Peyer's patch (tissue), 4 donors: ENCODE results near the gene ARHGAP1. TPM values are rescaled to one million over a fixed set of nuclear protein-coding genes. Genes with fewer than 3 reads are reported as not detected.
A peak's percentile ranks its signal among the peaks of the same experiment; 100 is the strongest.

Experiments
- DNase-seq, 3 donors: peaks; one replicate each; pipeline ENCODE4 v3.0.0-alpha.2; 2017 to 2019
- H3K27ac ChIP-seq, 4 donors: fragments of 200-600 bp; sonication (generic); one replicate each; pipeline ENCODE4 v1.5.1; 2016 to 2019
- H3K27me3 ChIP-seq, 2 donors: fragments of 200-600 bp; sonication (generic); one replicate each; pipeline ENCODE4 v1.5.1; 2019
- H3K36me3 ChIP-seq, 3 donors: fragments of 200-600 bp; sonication (generic); one replicate each; pipeline ENCODE4 v1.5.1; 2016 to 2019
- H3K4me1 ChIP-seq, 4 donors: fragments of 200-600 bp; sonication (generic); one replicate each; pipeline ENCODE4 v1.5.1; 2016 to 2019
- H3K4me3 ChIP-seq, 4 donors: fragments of 200-600 bp; sonication (generic); 1 replicate in 3 of 4; 2 replicates in 1 of 4; pipeline ENCODE4 v1.5.1; 2016 to 2019; ENCODE audit warnings: mild to moderate bottlenecking in 1 of 4
- H3K9me3 ChIP-seq, 4 donors: fragments of 200-600 bp; sonication (generic); one replicate each; pipeline ENCODE4 v1.5.1; 2016 to 2019; ENCODE audit warnings: mild to moderate bottlenecking in 1 of 4
- CTCF ChIP-seq, 6 experiments: fragments of 450-650 bp in 4 of 6; fragments of 200-600 bp in 2 of 6; sonication (generic) in 1 of 6; IDR thresholded peaks; one replicate each; pipeline ENCODE4 v1.5.1; 2017 to 2019; ENCODE audit warnings: antibody characterized with exemption in 6 of 6, mild to moderate bottlenecking in 3 of 6, moderate library complexity in 1 of 6
- POLR2A ChIP-seq, 2 donors: fragments of 450-650 bp; IDR thresholded peaks; one replicate each; pipeline ENCODE4 v1.5.1; 2017; ENCODE audit warnings: antibody characterized with exemption in 2 of 2, mild to moderate bottlenecking in 2 of 2, moderate library complexity in 2 of 2
- total RNA-seq, 4 donors: library from RNA; depleted of rRNA; stranded (reverse); fragments of >200 nt; gene quantifications; one replicate each; pipeline ENCODE4 v1.1.0, GENCODE V29; 2016

Gene ARHGAP1
- total RNA-seq, 4 donors from 2014 or later = 52.0 to 85.8 (median 62.7) TPM

- H3K36me3 ChIP-seq = peaks cover 0 to 49% (median 0%) of the 10 kb centered on the region in 3 donors
- TF ChIP-seq POLR2A (IDR thresholded peaks at IDR 0.05) (no peak), CTCF (IDR thresholded peaks at IDR 0.05) (no peak)
- H3K27ac ChIP-seq = no peak overlapping the region
- no peak overlapping the region for H3K4me3 ChIP-seq
- no peak for DNase-seq
- H3K27me3 ChIP-seq = no peaks in the 10 kb centered on the region
- H3K4me1 ChIP-seq = peaks cover 0 to 7% (median 0%) of the 10 kb centered on the region in 4 donors
- H3K9me3 ChIP-seq = no peaks in the 10 kb centered on the region
Measured at GRCh38 chr11:46706886-46707285, 6.5 kb upstream of the ARHGAP1 start.

GRCh38 chr11:46705070-46705688, 4.8 kb upstream of the ARHGAP1 start:
- peaks cover 0 to 13% (median 3%) of the 10 kb centered on the region in 4 donors for H3K4me1 ChIP-seq
- no peak overlapping the region for H3K27ac ChIP-seq
- peaks cover 0 to 49% (median 0%) of the 10 kb centered on the region in 3 donors for H3K36me3 ChIP-seq
- H3K4me3 ChIP-seq = no peak overlapping the region
- DNase-seq = no peak
- TF ChIP-seq POLR2A (IDR thresholded peaks at IDR 0.05) (no peak), CTCF (IDR thresholded peaks at IDR 0.05) (no peak)
- H3K27me3 ChIP-seq = no peaks in the 10 kb centered on the region
- H3K9me3 ChIP-seq = no peaks in the 10 kb centered on the region

GRCh38 chr11:46701078-46701654, 747 bp upstream of the ARHGAP1 start:
- no peak for DNase-seq
- TF ChIP-seq POLR2A (IDR thresholded peaks at IDR 0.05) (no peak), CTCF (IDR thresholded peaks at IDR 0.05) (no peak)
- H3K36me3 ChIP-seq = peaks cover 0 to 44% (median 0%) of the 10 kb centered on the region in 3 donors

GRCh38 chr11:46698597-46698996, 1.8 kb downstream of the ARHGAP1 start:
- Histone ChIP-seq H3K27ac (no peak overlapping the region), H3K9me3 (no peaks in the 10 kb centered on the region), H3K36me3 (peaks cover 0 to 44% (median 0%) of the 10 kb centered on the region in 3 donors), H3K4me3 (no peak overlapping the region), H3K27me3 (no peaks in the 10 kb centered on the region), H3K4me1 (peaks cover 0 to 47% (median 4%) of the 10 kb centered on the region in 4 donors)
- no peak for DNase-seq
- TF ChIP-seq POLR2A (IDR thresholded peaks at IDR 0.05) (no peak), CTCF (IDR thresholded peaks at IDR 0.05) (no peak)

More at GRCh38 chr11:46701078-46701654, 747 bp upstream of the ARHGAP1 start:
- Histone ChIP-seq H3K4me3 (peak overlapping the region; percentile 74 to 96 (median 82)), H3K9me3 (no peaks in the 10 kb centered on the region), H3K4me1 (peaks cover 0 to 43% (median 4%) of the 10 kb centered on the region in 4 donors), H3K27ac (peak overlapping the region; percentile 79 to 93 (median 84)), H3K27me3 (no peaks in the 10 kb centered on the region)

- TF ChIP-seq POLR2A (IDR thresholded peaks at IDR 0.05) = no peak
- no peak for TF ChIP-seq CTCF (IDR thresholded peaks at IDR 0.05)
- peaks cover 0 to 42% (median 0%) of the 10 kb centered on the region in 3 donors for H3K36me3 ChIP-seq
- peak overlapping the region in 1 of 4 donors; percentile 27 for H3K27ac ChIP-seq
- no peaks in the 10 kb centered on the region for H3K9me3 ChIP-seq
- DNase-seq = no peak
- no peaks in the 10 kb centered on the region for H3K27me3 ChIP-seq
- no peak overlapping the region for H3K4me3 ChIP-seq
- peaks cover 0 to 47% (median 4%) of the 10 kb centered on the region in 4 donors for H3K4me1 ChIP-seq
Measured at GRCh38 chr11:46697723-46698122, 2.7 kb downstream of the ARHGAP1 start.
